ENCODE measurements around the gene TNFRSF18.

- TF ChIP-seq, protein P1, sequence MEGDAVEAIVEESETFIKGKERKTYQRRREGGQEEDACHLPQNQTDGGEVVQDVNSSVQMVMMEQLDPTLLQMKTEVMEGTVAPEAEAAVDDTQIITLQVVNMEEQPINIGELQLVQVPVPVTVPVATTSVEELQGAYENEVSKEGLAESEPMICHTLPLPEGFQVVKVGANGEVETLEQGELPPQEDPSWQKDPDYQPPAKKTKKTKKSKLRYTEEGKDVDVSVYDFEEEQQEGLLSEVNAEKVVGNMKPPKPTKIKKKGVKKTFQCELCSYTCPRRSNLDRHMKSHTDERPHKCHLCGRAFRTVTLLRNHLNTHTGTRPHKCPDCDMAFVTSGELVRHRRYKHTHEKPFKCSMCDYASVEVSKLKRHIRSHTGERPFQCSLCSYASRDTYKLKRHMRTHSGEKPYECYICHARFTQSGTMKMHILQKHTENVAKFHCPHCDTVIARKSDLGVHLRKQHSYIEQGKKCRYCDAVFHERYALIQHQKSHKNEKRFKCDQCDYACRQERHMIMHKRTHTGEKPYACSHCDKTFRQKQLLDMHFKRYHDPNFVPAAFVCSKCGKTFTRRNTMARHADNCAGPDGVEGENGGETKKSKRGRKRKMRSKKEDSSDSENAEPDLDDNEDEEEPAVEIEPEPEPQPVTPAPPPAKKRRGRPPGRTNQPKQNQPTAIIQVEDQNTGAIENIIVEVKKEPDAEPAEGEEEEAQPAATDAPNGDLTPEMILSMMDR (conservative IDR thresholded peaks at IDR 0.05) = no peak
- no peak for TF ChIP-seq EZH2 (IDR thresholded peaks at IDR 0.05; ENCODE audit: low read depth)
Observed at GRCh38 chr1:1237874-1238701, 31.7 kb upstream of the TNFRSF18 start.

Measured in PC-9 (cell line).